GM12865 (cell line): Measurements from ENCODE around the gene RAP1B.
A peak's percentile ranks its signal among the peaks of the same experiment; 100 is the strongest.

Experiments used
- DNase-seq: peaks from one replicate; pipeline ENCODE4 v3.0.0; 2010; ENCODE audit warnings: low read depth
- H3K4me3 ChIP-seq: 2 replicates; pipeline ENCODE4 v1.5.1; 2011; ENCODE audit warnings: mild to moderate bottlenecking, low read depth, low read length, control low read depth
- TF ChIP-seq, protein P1 (sequence below): IDR thresholded peaks from 2 replicates; pipeline ENCODE4 v1.5.1; 2011; ENCODE audit warnings: low read length, control low read depth, low read depth, inconsistent platforms; ENCODE audit not compliant: insufficient read depth; ENCODE audit errors: missing control alignments

The RAP1B gene

DNA sequence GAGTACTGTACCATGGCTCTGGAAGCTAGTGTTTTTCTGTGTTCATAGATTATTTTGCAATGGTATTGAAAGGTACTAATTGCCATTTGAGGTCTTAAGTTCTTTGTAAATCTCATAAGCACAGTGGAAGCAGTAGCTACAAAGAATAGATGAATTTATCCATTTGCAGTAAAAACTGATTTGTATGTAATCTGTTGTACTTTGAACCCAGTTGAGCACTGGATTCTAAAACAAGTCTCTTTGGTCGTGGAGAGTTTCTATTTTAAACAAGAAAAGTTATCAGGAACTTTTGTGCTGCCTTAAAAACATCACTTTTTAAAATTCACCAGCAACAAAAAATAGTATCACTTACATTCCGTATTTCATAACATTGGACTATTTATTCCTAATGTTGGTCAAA is 4.1 kb downstream of the RAP1B start:
- DNase-seq, result no peak
- TF ChIP-seq, protein P1, sequence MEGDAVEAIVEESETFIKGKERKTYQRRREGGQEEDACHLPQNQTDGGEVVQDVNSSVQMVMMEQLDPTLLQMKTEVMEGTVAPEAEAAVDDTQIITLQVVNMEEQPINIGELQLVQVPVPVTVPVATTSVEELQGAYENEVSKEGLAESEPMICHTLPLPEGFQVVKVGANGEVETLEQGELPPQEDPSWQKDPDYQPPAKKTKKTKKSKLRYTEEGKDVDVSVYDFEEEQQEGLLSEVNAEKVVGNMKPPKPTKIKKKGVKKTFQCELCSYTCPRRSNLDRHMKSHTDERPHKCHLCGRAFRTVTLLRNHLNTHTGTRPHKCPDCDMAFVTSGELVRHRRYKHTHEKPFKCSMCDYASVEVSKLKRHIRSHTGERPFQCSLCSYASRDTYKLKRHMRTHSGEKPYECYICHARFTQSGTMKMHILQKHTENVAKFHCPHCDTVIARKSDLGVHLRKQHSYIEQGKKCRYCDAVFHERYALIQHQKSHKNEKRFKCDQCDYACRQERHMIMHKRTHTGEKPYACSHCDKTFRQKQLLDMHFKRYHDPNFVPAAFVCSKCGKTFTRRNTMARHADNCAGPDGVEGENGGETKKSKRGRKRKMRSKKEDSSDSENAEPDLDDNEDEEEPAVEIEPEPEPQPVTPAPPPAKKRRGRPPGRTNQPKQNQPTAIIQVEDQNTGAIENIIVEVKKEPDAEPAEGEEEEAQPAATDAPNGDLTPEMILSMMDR, result no peak
- H3K4me3 ChIP-seq, result peak overlapping the region; percentile 79

DNA sequence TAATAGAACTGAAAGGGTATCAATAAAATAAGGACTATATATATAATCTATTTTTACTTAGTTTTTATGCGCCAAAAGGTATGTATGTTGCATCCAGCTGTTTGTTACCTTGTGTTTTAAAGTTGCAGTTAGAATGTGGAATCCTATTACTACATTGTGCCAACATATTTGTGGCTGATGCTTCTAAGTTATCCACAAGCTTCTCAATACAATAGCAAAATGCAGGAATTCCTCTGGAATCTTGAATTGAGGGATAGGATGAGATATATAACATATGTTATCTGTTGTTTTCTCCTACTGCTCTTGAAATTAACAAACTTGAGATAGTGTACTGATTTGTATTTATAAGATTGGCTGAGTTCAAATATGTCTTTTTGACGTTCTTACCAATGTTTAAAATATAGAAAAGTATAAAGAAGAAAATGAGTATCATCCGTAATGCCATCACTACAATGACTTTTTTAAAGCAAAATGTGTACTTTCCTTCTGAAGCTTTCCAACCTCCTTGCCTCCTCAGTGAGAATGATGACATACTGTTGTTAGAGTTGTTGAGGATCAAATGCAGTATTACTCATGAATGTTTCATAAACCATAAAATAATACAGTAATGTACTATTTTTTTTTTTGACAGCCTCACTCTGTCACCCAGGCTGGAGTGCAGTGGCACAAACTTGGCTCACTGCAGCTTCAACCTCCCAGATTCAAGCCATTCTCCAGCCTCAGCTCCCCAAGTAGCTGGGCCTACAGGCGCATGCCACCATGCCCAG is 6.6 kb downstream of the RAP1B start:
- no peak overlapping the region for H3K4me3 ChIP-seq
- TF ChIP-seq, protein P1, result no peak
- DNase-seq, result no peak

DNA sequence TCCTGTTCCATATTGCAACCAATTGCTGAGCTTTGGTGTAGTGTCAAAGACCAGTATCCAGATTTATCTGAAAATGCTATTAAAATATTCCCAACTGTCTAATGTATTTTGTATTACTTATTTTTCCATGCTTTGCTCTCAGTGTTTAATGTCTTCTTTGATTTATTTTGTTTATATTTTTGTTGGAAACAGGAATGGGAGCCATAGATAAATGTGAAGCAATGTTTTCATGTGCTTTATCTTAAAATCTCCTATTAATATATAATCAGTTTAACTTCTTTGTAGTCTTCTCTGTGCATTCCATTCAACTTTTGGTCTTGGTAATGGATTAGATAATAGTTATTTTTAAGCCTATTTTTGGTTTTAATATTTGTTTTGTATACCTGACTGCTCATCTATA is 8.8 kb downstream of the RAP1B start:
- no peak for DNase-seq
- TF ChIP-seq, protein P1, result no peak
- no peak overlapping the region for H3K4me3 ChIP-seq

DNA sequence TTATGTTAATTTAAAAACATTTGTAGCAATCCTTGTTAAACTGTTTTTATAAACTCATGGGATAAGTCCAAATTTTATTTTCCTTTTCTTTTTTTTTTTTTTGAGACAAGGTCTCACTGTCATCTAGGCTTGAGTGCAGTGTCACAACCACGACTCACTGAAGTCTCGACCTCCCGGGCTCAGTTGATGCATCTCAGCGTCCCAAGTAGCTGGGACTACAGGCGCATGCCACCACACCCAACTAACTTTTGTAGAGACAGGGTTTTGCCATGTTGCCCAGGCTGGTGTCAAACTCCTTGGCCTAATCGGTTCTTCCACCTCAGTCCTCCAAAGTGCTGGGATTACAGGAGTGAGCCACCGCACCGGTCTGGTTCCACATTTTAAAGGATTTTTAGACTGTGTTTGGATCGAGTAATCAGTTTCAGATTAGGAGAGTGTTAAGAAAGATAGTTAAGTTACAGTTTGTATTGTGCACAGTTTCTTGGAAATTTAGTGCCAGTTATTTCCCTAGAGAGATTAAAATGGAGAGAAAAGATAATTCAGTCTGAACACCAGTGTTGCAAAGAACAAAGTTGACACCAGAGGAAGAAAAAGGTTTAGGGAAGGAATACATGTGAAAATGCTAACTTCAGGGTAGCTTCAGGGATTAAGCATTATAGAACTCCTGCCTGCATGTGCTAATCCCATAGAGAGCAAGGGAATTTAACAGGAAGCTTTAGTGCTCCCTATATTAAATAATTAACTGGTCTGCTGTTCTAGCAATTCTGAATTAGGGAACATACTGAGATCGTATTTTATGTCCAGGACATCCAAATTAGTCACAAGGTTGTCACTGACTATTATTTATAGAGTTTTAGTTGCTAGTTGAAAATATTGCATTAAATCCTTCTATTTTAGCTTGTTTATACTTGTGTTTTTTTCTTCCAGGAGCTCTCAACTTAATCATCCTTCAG is 10.1 kb downstream of the RAP1B start:
- no peak for DNase-seq
- TF ChIP-seq, protein P1, result no peak

DNA sequence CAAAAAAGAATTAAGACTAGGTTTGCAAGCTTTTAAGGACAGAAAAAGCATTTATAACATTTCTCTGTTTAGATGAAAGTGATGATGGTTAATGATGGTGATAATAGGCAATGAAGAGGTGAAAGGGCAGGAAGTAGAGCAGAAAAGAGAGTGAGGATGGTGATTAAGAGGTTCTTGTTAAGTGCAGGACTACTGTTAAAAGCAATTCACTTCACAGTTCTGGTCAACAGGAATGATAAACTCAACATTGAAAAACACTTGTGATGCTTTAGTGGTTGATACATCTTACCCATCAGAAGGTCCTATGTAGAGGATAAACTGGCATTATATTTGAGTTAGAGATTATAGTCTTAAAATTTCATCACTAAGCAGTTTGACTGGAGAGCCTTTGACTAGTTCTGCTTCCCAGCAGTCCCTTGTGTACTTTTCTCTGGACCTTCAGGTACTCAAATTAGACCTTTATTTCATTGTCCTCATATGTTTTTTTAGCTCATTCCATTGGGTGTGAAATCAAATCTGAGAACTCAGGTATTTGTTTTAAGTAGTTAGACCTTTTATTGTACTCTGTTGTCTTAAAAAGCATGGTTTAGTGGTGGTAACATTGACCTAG is 10.9 kb downstream of the RAP1B start:
- no peak for DNase-seq
- TF ChIP-seq, protein P1, result no peak
- H3K4me3 ChIP-seq, result no peak overlapping the region

More for the DNA sequence above, 10.1 kb downstream of the RAP1B start:
- H3K4me3 ChIP-seq, result no peak overlapping the region

DNA sequence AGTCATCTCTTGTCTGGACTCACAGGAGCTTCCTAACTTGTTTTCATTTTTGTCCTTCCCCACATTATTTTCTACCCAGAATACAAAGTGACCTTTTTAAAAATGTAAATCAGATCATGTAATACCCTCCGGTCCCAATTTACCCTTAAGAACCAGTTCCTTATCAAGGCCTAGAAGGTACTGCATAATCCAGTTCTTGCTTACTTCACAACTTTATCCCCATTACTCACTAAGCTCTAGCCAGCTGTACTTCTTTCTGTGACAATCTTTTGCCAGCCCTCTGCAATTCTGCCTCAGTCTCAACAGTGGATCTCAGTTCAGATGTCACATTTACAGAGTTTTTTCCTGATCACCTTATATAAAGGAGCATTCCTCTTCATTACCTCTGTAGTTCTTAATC is 11.6 kb downstream of the RAP1B start:
- TF ChIP-seq, protein P1, result no peak
- DNase-seq, result no peak
- no peak overlapping the region for H3K4me3 ChIP-seq
